GM12878 (cell line): ENCODE measurements around the gene MSI2. TPM values are rescaled to one million over a fixed set of nuclear protein-coding genes. Genes with fewer than 3 reads are reported as not detected.

Experiments used
- ATAC-seq: fragments of 200-7000 bp; cut with Tn5 transposase; 3 replicates; pipeline ENCODE4 v1.9.1; 2020; ENCODE audit warnings: mild to moderate bottlenecking, moderate library complexity
- BruUV-seq: library from RNA; stranded (reverse); fragments of 400-500 nt; replicated peaks from 2 replicates; lab custom pipeline; 2021; lab: Mats Ljungman, UMichigan
- CTCF ChIA-PET: fragments of 300-600 bp; sonication (Branson Sonifier 250); formaldehyde crosslinking; extraction: SDS; loops from one replicate; lab custom pipeline; 2021; ENCODE audit warnings: inconsistent platforms; lab: Yijun Ruan, JAX
- POLR2A ChIA-PET: fragments of 350-600 bp; formaldehyde crosslinking; extraction: SDS; loops from one replicate; lab custom pipeline; 2021; ENCODE audit warnings: inconsistent platforms; lab: Charles Lee
- RAD21 ChIA-PET: fragments of 300-600 bp; sonication (Branson Sonifier 250); formaldehyde crosslinking; loops from one replicate; lab custom pipeline; 2023; ENCODE audit warnings: antibody characterized with exemption; ENCODE audit not compliant: unreplicated experiment; lab: Charles Lee
- SMC1A ChIA-PET: fragments of 300-600 bp; sonication (Branson Sonifier 250); formaldehyde crosslinking; loops from one replicate; lab custom pipeline; 2023; ENCODE audit not compliant: unreplicated experiment, uncharacterized antibody; lab: Charles Lee
- DNase-seq: peaks from one replicate; pipeline ENCODE4 v3.0.0-alpha.2; 2011; ENCODE audit warnings: low read depth, low spot score
- FAIRE-seq: peaks from 3 replicates; lab custom pipeline; 2011; peaks lifted over from hg19 to GRCh38; lab: Jason Lieb, UNC
- H2AFZ ChIP-seq: 2 replicates; pipeline ENCODE4 v1.6.0; 2011; ENCODE audit warnings: low read depth, low read length, control low read depth; ENCODE audit not compliant: control insufficient read depth
- H3K27ac ChIP-seq: 2 replicates; pipeline ENCODE4 v1.5.1; 2011; ENCODE audit warnings: control low read depth; ENCODE audit not compliant: control insufficient read depth, insufficient read depth
- H3K27me3 ChIP-seq, 2 experiments: replicated peaks in 1 of 2; 2 replicates each; pipeline versions ENCODE4 v1.6.0 to v1.6.1; 2011; ENCODE audit warnings: low read length in 1 of 2; ENCODE audit not compliant: control insufficient read depth in 2 of 2, insufficient read depth in 2 of 2
- H3K36me3 ChIP-seq, 2 experiments: 2 replicates each; pipeline ENCODE4 v1.5.1; 2011; ENCODE audit warnings: low read length in 1 of 2; ENCODE audit not compliant: control insufficient read depth in 2 of 2, insufficient read depth in 2 of 2
- H3K4me1 ChIP-seq: 2 replicates; pipeline ENCODE4 v1.6.1; 2011; ENCODE audit warnings: mild to moderate bottlenecking, low read length, moderate library complexity, mixed read lengths; ENCODE audit not compliant: control insufficient read depth, insufficient read depth
- H3K4me2 ChIP-seq: 2 replicates; pipeline ENCODE4 v1.6.0; 2011; ENCODE audit warnings: control low read depth; ENCODE audit not compliant: control insufficient read depth, insufficient read depth
- H3K4me3 ChIP-seq: fragments of 200-600 bp; sonication (generic); 2 replicates; pipeline ENCODE4 v1.5.1; 2016
- H3K79me2 ChIP-seq: 2 replicates; pipeline ENCODE4 v1.6.0; 2011; ENCODE audit warnings: low read length; ENCODE audit not compliant: control insufficient read depth, insufficient read depth
- H3K9ac ChIP-seq: 2 replicates; pipeline ENCODE4 v1.8.0; 2011; ENCODE audit warnings: low read length, control low read depth, mixed read lengths; ENCODE audit not compliant: control insufficient read depth, insufficient read depth
- H3K9me3 ChIP-seq: replicated peaks from 3 replicates; pipeline ENCODE4 v1.5.1; 2011; ENCODE audit warnings: mild to moderate bottlenecking, low read length; ENCODE audit not compliant: control insufficient read depth, insufficient read depth
- H4K20me1 ChIP-seq: 2 replicates; pipeline ENCODE4 v1.6.0; 2011; ENCODE audit not compliant: control insufficient read depth, insufficient read depth
- BHLHE40 ChIP-seq, 2 experiments: fragments of 450-650 bp in 1 of 2; IDR thresholded peaks; 2 replicates each; pipeline ENCODE4 v1.6.1; 2011 to 2017; ENCODE audit warnings: low read depth in 2 of 2, borderline replicate concordance in 1 of 2, improper control_type of control experiment in 1 of 2, low read length in 1 of 2, mild to moderate bottlenecking in 1 of 2
- EP300 ChIP-seq, 2 experiments: fragments of 150-350 bp in 1 of 2; IDR thresholded peaks; 2 replicates each; pipeline ENCODE4 v1.6.1; 2011 to 2012; ENCODE audit warnings: low read depth in 2 of 2, low read length in 2 of 2, borderline replicate concordance in 1 of 2, improper control_type of control experiment in 1 of 2, inconsistent platforms in 1 of 2; ENCODE audit not compliant: control insufficient read depth in 1 of 2
- HDGF ChIP-seq: fragments of 450-650 bp; IDR thresholded peaks from 2 replicates; pipeline ENCODE4 v1.6.1; 2016; ENCODE audit warnings: antibody characterized with exemption
- IKZF1 ChIP-seq: fragments of 450-650 bp; conservative IDR thresholded peaks from 2 replicates; pipeline ENCODE4 v1.6.1; 2017; ENCODE audit warnings: antibody characterized with exemption, mild to moderate bottlenecking
- IKZF2 ChIP-seq, 2 experiments: fragments of 450-650 bp; IDR thresholded peaks; 2 replicates each; pipeline ENCODE4 v1.6.1; 2017; ENCODE audit warnings: mild to moderate bottlenecking in 2 of 2, moderate library complexity in 2 of 2
- LARP7 ChIP-seq: fragments of 450-650 bp; IDR thresholded peaks from 2 replicates; pipeline ENCODE4 v1.6.1; 2017; ENCODE audit warnings: mild to moderate bottlenecking
- MEF2A ChIP-seq: IDR thresholded peaks from 2 replicates; pipeline ENCODE4 v1.6.1; 2011; ENCODE audit warnings: low read depth, mild to moderate bottlenecking, low read length, moderate library complexity; ENCODE audit not compliant: insufficient read depth
- MEF2B ChIP-seq: fragments of 450-650 bp; IDR thresholded peaks from 2 replicates; pipeline ENCODE4 v1.6.1; 2018; ENCODE audit warnings: mild to moderate bottlenecking, moderate library complexity; ENCODE audit not compliant: partially characterized antibody, poor library complexity, severe bottlenecking
- NBN ChIP-seq: fragments of 450-650 bp; IDR thresholded peaks from 2 replicates; pipeline ENCODE4 v1.6.1; 2016
- NFIC ChIP-seq: IDR thresholded peaks from 2 replicates; pipeline ENCODE4 v1.6.1; 2012; ENCODE audit warnings: low read depth, mild to moderate bottlenecking, inconsistent platforms, low read length, moderate library complexity
- SREBF2 ChIP-seq: IDR thresholded peaks from 2 replicates; pipeline ENCODE4 v1.6.1; 2012; ENCODE audit warnings: mild to moderate bottlenecking, low read length
- WGBS: methylation state at CpG from one replicate; pipeline ENCODE4 v1.1.6; 2016; ENCODE audit warnings: low lambda C conversion rate; ENCODE audit not compliant: insufficient replicate concordance, insufficient coverage; ENCODE audit errors: missing lambda C conversion rate; 5-methylcytosine and 5-hydroxymethylcytosine counted together
- in situ Hi-C: fragments of 300-500 bp; cut with MboI; formaldehyde crosslinking; loops from 9 replicates; pipeline ENCODE4 v1.14.3; 2018; ENCODE audit warnings: mixed read lengths
- intact Hi-C: fragments of 100-400 bp; cut with micrococcal nuclease; formaldehyde crosslinking; loops from one replicate; pipeline ENCODE4 v1.14.2; 2022; ENCODE audit not compliant: unreplicated experiment
- polyA plus RNA-seq, 11 experiments: library from polyadenylated mRNA; depleted of rRNA in 4 of 11; unstranded in 6 of 11; stranded (reverse) in 5 of 11; fragments of >200 nt; fragmentation: Nextera tagmentation in 4 of 11; fragmentation: Illumina TruSeq in 1 of 11; extraction: Ambion mirVana in 4 of 11; extraction: Trizol in 1 of 11; gene quantifications; 1 replicate in 1 of 11; 2 replicates in 10 of 11; pipeline versions ENCODE4 v1.2.1 to v1.2.3, GENCODE V29; 2011 to 2016; ENCODE audit warnings: inconsistent platforms in 2 of 11, missing spikeins in 2 of 11, low read depth in 1 of 11
- total RNA-seq, 4 experiments: library from RNA; depleted of rRNA in 3 of 4; stranded (reverse); fragments of >200 nt in 3 of 4; fragmentation: Illumina TruSeq in 1 of 4; extraction: Trizol in 1 of 4; gene quantifications; 2 replicates each; pipeline versions ENCODE4 v1.2.1 to v1.2.3, GENCODE V29; 2013 to 2021

The MSI2 gene
- total and polyA plus RNA-seq, 10 of the 15 experiments (the other 5 are each of a cell fraction or from before 2014, with no cell fraction given): 6.1 to 76.1 (median 42.0) TPM

GRCh38 chr17:57354673-57355072 lies 98.3 kb downstream of the MSI2 start:
- no TSS peak for BruUV-seq
- H3K9me3 ChIP-seq: no peaks in the 10 kb centered on the region
- peaks cover 50% of the 10 kb centered on the region for H3K79me2 ChIP-seq
- H3K4me3 ChIP-seq: no peak overlapping the region
- SMC1A ChIA-PET: interaction anchor here (0.7 to 9.0 kb wide), 12 partner anchors 13 to 111 kb away, joined by 3 to 141 read pairs (median 4); no protein-coding TSS in a partner anchor
- FAIRE-seq (no peak), DNase-seq (no peak), ATAC-seq (no peak)
- no peak overlapping the region for H3K9ac ChIP-seq
- TF ChIP-seq SREBF2: no peak
- TF ChIP-seq NFIC: no peak
- 0 out of 2 replicates have a peak, but pooled peaks have one; percentile 12 for TF ChIP-seq HDGF
- H3K4me1 ChIP-seq: peaks cover 53% of the 10 kb centered on the region
- H4K20me1 ChIP-seq: no peaks in the 10 kb centered on the region
- POLR2A ChIA-PET: interaction anchor here (0.7 to 7.9 kb wide), 6 partner anchors 12 to 97 kb away, joined by 3 to 80 read pairs (median 4); no protein-coding TSS in a partner anchor
- no peaks in the 10 kb centered on the region for H3K27me3 ChIP-seq
- intact Hi-C loops (loop anchor here (5.0 kb wide), 3 partner anchors 68 to 97 kb away; partner anchors contain the start of gene MSI2), in situ Hi-C loops (no loop called here)
- WGBS: 100% methylated on average over 2 of the region's 2 CpGs
- RAD21 ChIA-PET: interaction anchor here (0.8 to 7.4 kb wide), 9 partner anchors 14 to 168 kb away, joined by 3 to 103 read pairs (median 4); no protein-coding TSS in a partner anchor
- H3K27ac ChIP-seq: peak overlapping the region; percentile 96
- H3K36me3 ChIP-seq: peaks cover 0 to 4% of the 10 kb centered on the region in 2 experiments; a peak in 2 of 4 replicates
- H2AFZ ChIP-seq: no peak overlapping the region
- peak overlapping the region; percentile 92 for H3K4me2 ChIP-seq
- CTCF ChIA-PET: interaction anchor here (0.9 to 4.7 kb wide), 8 partner anchors 13 to 111 kb away, joined by 3 to 29 read pairs (median 4); no protein-coding TSS in a partner anchor

- peak overlapping the region; percentile 40; the same call in 1 of the 2 replicates for H3K4me3 ChIP-seq
- peak overlapping the region; percentile 79; the same call in 1 of the 2 replicates for H3K9ac ChIP-seq
- no peak for DNase-seq
- no peaks in the 10 kb centered on the region for H4K20me1 ChIP-seq
- H2AFZ ChIP-seq: no peak overlapping the region
- ChIA-PET CTCF (interaction anchor here (0.9 to 4.7 kb wide), 7 partner anchors 12 to 113 kb away, joined by 3 to 29 read pairs (median 4); no protein-coding TSS in a partner anchor), SMC1A (interaction anchor here (0.8 to 9.0 kb wide), 12 partner anchors 13 to 112 kb away, joined by 3 to 141 read pairs (median 4); no protein-coding TSS in a partner anchor), RAD21 (interaction anchor here (1.2 to 7.4 kb wide), 8 partner anchors 10 to 100 kb away, joined by 3 to 103 read pairs (median 12); no protein-coding TSS in a partner anchor), POLR2A (interaction anchor here (0.7 to 7.9 kb wide), 5 partner anchors 14 to 97 kb away, joined by 3 to 80 read pairs (median 4); no protein-coding TSS in a partner anchor)
- no peaks in the 10 kb centered on the region for H3K27me3 ChIP-seq
- H3K27ac ChIP-seq: peak overlapping the region; percentile 96
- H3K4me1 ChIP-seq: peaks cover 59% of the 10 kb centered on the region
- ATAC-seq: peak; percentile 34
- no peaks in the 10 kb centered on the region for H3K9me3 ChIP-seq
- H3K79me2 ChIP-seq: peaks cover 52% of the 10 kb centered on the region
- no TSS peak for BruUV-seq
- peaks cover 0 to 3% of the 10 kb centered on the region in 2 experiments; a peak in 2 of 4 replicates for H3K36me3 ChIP-seq
- 72% methylated on average over 6 of the region's 6 CpGs for WGBS
- peak overlapping the region; percentile 92 for H3K4me2 ChIP-seq
- no peak for FAIRE-seq
- intact Hi-C loops (loop anchor here (5.0 kb wide), 3 partner anchors 67 to 98 kb away; partner anchors contain the start of gene MSI2), in situ Hi-C loops (no loop called here)
- TF ChIP-seq NBN: 0 out of 2 replicates have a peak, but pooled peaks have one; percentile 16
- TF ChIP-seq MEF2A: 0 out of 2 replicates have a peak, but pooled peaks have one; percentile 59
- TF ChIP-seq MEF2B: peak; percentile 56
- peak; percentile 30; the same call in 1 of the 2 replicates for TF ChIP-seq LARP7
- TF ChIP-seq BHLHE40 (IDR thresholded peaks at IDR 0.05; ENCODE audit: borderline replicate concordance in 1 of 2, low read depth in 2 of 2, low read length in 1 of 2): peak; percentile 71 to 76
- TF ChIP-seq IKZF2 (IDR thresholded peaks at IDR 0.05): peak; percentile 57 to 68; a peak in 2 of 4 replicates
- peak; percentile 55; the same call in 1 of the 2 replicates for TF ChIP-seq IKZF1
- peak; percentile 50 to 74; a peak in 2 of 4 replicates for TF ChIP-seq EP300 (IDR thresholded peaks at IDR 0.05; ENCODE audit: borderline replicate concordance in 1 of 2, control insufficient read depth in 1 of 2, low read depth in 2 of 2, low read length in 2 of 2)
Observed at GRCh38 chr17:57355090-57355859, 99.0 kb downstream of the MSI2 start.
